HCT116 (cell line): ENCODE measurements around the gene CREB3L1.

Source experiments
- POLR2A ChIP-seq: IDR thresholded peaks from 2 replicates; pipeline ENCODE4 v1.7.0; 2011; ENCODE audit warnings: borderline replicate concordance; ENCODE audit not compliant: insufficient read depth, insufficient read length; ENCODE audit errors: extremely low read depth
- POLR2AphosphoS5 ChIP-seq: IDR thresholded peaks from 2 replicates; pipeline ENCODE4 v1.6.1; 2011; ENCODE audit warnings: mild to moderate bottlenecking, low read depth, low read length, moderate library complexity

DNA sequence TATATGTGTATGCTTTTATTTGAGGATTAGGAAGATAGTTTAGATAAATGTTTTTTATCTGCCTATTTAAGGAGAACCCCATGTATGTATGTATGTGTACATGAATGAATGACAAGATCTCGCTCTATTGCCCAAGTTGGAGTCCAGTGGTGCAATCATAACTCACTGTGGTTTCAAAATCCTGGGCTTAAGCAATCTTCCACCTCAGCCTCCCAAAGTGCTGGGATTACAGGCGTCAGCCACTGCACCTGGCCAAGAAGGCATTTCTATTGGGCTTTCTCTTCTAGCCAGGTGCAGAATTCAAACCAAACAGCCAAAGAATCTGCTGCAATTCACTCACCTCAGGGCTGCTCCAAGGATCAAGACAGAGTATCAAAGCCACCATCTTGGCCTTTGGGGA is 44.3 kb downstream of the CREB3L1 start:
- TF ChIP-seq POLR2A (no peak), POLR2AphosphoS5 (no peak)
